Coronary artery (tissue), 2 donors: Measurements from ENCODE around the gene ANKUB1.

ENCODE experiments used
- DNase-seq: peaks from one replicate; pipeline ENCODE4 v3.0.0-alpha.2; 2017; ENCODE audit warnings: low spot score
- H3K27ac ChIP-seq, 2 donors: fragments of 200-600 bp; sonication (generic); one replicate each; pipeline ENCODE4 v1.5.1; 2016 to 2019
- H3K4me3 ChIP-seq: fragments of 200-600 bp; sonication (generic); 2 replicates; pipeline ENCODE4 v1.5.1; 2016; ENCODE audit warnings: mild to moderate bottlenecking, moderate library complexity
- TF ChIP-seq, protein P1 (sequence below): fragments of 200-600 bp; sonication (generic); IDR thresholded peaks from one replicate; pipeline ENCODE4 v1.5.1; 2019; ENCODE audit warnings: antibody characterized with exemption

ANKUB1 gene

DNA sequence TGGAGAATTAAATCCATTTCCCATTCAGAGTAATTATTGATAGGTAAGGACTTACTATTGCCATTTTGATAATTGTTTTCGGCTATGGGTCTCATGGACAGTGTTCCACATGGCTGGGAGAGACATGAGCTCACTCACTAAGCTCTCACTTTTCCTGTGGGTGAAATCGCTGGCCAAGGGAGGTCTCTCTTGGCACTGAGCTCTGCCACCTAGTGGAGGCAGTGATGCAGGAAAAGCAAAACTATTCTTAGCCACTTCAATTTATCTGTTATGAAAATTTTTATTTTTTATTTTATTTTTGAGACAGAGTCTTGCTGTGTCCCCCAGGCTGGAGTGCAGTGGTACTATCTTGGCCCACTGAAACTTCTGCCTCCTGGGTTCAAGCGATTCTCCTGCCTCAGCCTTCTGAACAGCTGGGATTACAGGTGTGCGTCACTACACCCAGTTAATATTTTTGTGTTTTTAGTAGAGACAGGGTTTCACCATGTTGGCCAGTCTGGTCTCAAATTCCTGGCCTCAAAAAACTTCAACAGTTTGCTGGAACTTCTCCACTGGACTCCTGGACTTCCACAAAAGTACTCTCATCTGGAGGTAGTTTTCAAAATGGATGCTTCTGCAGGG is 16.0 kb upstream of the ANKUB1 start:
- no peak for DNase-seq
- TF ChIP-seq, protein P1, sequence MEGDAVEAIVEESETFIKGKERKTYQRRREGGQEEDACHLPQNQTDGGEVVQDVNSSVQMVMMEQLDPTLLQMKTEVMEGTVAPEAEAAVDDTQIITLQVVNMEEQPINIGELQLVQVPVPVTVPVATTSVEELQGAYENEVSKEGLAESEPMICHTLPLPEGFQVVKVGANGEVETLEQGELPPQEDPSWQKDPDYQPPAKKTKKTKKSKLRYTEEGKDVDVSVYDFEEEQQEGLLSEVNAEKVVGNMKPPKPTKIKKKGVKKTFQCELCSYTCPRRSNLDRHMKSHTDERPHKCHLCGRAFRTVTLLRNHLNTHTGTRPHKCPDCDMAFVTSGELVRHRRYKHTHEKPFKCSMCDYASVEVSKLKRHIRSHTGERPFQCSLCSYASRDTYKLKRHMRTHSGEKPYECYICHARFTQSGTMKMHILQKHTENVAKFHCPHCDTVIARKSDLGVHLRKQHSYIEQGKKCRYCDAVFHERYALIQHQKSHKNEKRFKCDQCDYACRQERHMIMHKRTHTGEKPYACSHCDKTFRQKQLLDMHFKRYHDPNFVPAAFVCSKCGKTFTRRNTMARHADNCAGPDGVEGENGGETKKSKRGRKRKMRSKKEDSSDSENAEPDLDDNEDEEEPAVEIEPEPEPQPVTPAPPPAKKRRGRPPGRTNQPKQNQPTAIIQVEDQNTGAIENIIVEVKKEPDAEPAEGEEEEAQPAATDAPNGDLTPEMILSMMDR: peak; percentile 83
- no peak overlapping the region for H3K4me3 ChIP-seq
- no peak overlapping the region for H3K27ac ChIP-seq

DNA sequence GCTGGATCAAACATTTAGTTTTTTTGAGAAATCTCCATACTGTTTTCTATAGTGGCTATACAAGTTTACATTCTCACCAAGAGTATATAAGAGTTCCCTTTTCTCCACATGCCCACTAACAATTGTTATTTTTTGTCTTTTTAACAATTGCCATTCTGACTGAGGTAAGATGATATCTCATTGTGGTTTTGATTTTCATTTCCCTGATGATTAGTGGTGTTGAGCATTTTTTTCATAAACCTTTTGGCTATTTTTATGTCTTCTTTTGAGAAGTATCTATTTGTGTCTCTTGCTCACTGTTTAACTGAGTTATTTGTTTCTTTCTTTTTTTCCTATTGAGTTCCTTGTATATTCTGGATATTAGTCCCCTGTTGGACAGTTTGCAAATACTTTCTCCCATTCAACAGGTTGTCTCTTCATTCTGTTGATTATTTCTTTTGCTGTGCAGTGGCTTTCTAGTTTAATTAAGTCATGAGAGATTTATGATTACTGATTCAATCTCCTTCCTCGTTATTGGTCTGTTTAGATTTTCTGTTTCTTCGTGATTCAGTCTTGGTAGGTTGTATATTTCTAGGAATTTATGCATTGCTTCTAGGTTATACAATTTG is 13.9 kb upstream of the ANKUB1 start:
- TF ChIP-seq, protein P1: no peak
- Histone ChIP-seq H3K4me3 (no peak overlapping the region), H3K27ac (no peak overlapping the region)
- no peak for DNase-seq

DNA sequence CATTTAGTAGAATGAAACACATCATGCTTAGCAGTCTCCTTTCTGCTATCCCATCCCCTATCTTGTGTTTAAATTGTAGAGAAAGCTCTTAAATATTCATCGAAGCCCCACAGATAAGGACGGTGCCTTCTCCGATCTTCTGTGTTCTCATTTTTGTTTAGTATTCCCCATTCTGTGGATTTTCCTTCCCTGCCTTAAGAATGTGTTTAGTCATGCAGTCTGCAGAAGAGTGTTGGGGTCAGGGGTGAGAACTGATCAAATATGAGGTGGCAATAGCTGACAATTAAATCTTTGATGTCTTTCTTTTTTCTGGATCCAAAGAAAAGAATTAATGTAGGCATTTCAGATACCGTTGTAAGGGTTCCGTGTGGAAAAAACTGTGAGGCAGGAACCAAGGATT is 9.3 kb upstream of the ANKUB1 start:
- TF ChIP-seq, protein P1: no peak
- H3K27ac ChIP-seq: no peak overlapping the region
- DNase-seq: no peak
- no peak overlapping the region for H3K4me3 ChIP-seq

DNA sequence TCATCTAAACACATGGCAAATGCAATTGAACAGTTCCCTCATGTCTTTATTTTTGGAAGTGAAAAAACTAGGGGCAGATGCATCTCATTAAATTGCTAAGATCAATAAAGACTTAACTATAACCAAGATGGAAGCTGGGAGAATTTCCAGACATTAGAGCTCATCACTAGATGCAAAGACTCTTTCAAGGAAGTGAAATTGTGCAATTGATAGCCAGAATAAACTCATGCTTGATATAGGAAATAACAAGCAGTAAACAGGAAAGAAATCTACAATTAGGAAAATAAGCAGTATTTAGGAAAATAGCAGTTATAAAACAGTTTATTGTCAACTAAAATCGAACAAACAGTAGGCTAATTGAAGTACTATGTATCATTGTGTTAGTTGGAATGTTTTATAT is 8.8 kb upstream of the ANKUB1 start:
- TF ChIP-seq, protein P1: no peak
- Histone ChIP-seq H3K4me3 (no peak overlapping the region), H3K27ac (no peak overlapping the region)
- DNase-seq: no peak

DNA sequence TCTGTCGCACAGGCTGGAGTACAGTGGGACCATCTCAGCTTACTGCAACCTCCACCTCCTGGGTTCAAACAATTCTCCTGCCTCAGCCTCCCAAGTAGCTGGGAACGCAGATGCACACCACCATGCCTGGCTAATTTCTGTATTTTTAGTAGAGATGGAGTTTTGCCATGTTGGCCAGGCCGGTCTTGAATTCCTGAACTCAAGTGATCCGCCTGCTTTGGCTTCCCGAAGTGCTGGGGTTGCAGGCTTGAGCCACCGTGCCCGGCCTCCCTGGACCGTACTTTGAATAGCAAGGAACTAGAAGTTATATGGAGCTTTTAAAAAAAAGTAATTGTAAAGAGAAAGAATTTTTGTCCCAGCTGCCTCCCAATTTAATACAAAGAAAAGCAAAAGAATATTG is 8.3 kb upstream of the ANKUB1 start:
- TF ChIP-seq, protein P1: no peak
- no peak overlapping the region for H3K4me3 ChIP-seq
- DNase-seq: no peak
- no peak overlapping the region for H3K27ac ChIP-seq

DNA sequence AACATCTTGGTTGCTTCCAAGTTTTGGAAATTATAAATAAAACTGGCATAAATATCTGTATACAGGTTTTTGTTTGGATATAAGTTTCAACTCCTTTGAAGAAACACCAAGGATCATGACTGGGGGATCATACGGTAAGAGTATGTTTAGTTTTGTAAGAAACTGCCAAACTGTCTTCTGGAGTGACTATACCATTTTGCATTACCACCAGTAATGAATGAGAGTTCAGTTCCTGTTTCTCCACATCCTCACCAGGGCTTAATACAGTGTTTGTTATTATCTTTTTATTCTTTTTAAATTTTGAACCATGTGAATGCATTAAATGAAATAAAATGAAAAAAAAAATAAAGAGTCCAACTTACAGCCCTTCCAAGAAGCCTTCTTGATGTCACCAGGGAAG is 3.7 kb upstream of the ANKUB1 start:
- Histone ChIP-seq H3K4me3 (no peak overlapping the region), H3K27ac (no peak overlapping the region)
- no peak for DNase-seq
- TF ChIP-seq, protein P1: no peak

DNA sequence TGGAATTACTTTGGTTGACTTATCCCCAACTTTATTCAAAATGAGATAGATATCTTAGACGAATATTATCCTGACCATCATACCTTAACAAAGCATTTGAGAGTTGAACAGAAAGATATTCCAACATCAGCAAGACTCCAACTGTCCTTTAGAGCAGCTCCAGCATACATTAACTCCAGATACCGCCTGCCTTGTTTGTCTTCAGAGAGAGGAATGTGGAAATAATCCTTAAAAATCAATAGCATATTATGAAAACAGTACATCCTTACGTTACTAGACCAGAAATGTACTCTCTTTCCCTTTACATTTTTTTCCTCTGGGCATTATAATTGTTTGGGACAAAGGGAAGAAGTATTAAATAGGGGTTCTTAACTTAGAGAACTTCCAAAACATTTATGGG is 1.7 kb downstream of the ANKUB1 start:
- TF ChIP-seq, protein P1: no peak
- Histone ChIP-seq H3K4me3 (no peak overlapping the region), H3K27ac (no peak overlapping the region)
- DNase-seq: no peak
